HEK293 (cell line): ENCODE results near the gene GPRC5D.
A peak's percentile ranks its signal among the peaks of the same experiment; 100 is the strongest.

Experiments
- BCL11A ChIP-seq: fragments of 450-650 bp; formaldehyde crosslinking; IDR thresholded peaks from 2 replicates; pipeline ENCODE4 v1.5.1; 2016; ENCODE audit warnings: low read depth, missing biosample characterization, missing genetic modification characterization
- GFI1B ChIP-seq: fragments of 450-650 bp; formaldehyde crosslinking; IDR thresholded peaks from 2 replicates; pipeline ENCODE4 v1.5.1; 2016; ENCODE audit warnings: missing biosample characterization, missing genetic modification characterization
- KLF9 ChIP-seq: fragments of 450-650 bp; formaldehyde crosslinking; IDR thresholded peaks from 2 replicates; pipeline ENCODE4 v1.5.1; 2016; ENCODE audit warnings: missing biosample characterization, missing genetic modification characterization, low read depth
- OSR2 ChIP-seq: fragments of 450-650 bp; formaldehyde crosslinking; IDR thresholded peaks from 2 replicates; pipeline ENCODE4 v1.5.1; 2016; ENCODE audit warnings: missing biosample characterization, missing genetic modification characterization
- ZBTB20 ChIP-seq: fragments of 450-650 bp; formaldehyde crosslinking; IDR thresholded peaks from 2 replicates; pipeline ENCODE4 v1.5.1; 2016; ENCODE audit warnings: missing biosample characterization, missing genetic modification characterization
- ZBTB44 ChIP-seq: fragments of 450-650 bp; IDR thresholded peaks from 2 replicates; pipeline ENCODE4 v1.5.1; 2018; ENCODE audit warnings: missing biosample characterization, mild to moderate bottlenecking, missing genetic modification characterization
- ZNF292 ChIP-seq: fragments of 450-650 bp; formaldehyde crosslinking; IDR thresholded peaks from 2 replicates; pipeline ENCODE4 v1.5.1; 2016; ENCODE audit warnings: low read depth, missing biosample characterization, missing genetic modification characterization, borderline replicate concordance
- ZNF335 ChIP-seq: fragments of 450-650 bp; formaldehyde crosslinking; conservative IDR thresholded peaks from 2 replicates; pipeline ENCODE4 v1.5.1; 2016; ENCODE audit warnings: missing biosample characterization, missing genetic modification characterization
- ZNF366 ChIP-seq: fragments of 450-650 bp; formaldehyde crosslinking; conservative IDR thresholded peaks from 2 replicates; pipeline ENCODE4 v1.5.1; 2016; ENCODE audit warnings: missing biosample characterization, missing genetic modification characterization
- ZNF423 ChIP-seq: fragments of 450-650 bp; formaldehyde crosslinking; IDR thresholded peaks from 2 replicates; pipeline ENCODE4 v1.5.1; 2016; ENCODE audit warnings: missing biosample characterization, missing genetic modification characterization
- ZNF426 ChIP-seq: fragments of 450-650 bp; formaldehyde crosslinking; IDR thresholded peaks from 2 replicates; pipeline ENCODE4 v1.5.1; 2017; ENCODE audit warnings: missing biosample characterization, missing genetic modification characterization, mild to moderate bottlenecking, inconsistent platforms, moderate library complexity
- ZNF48 ChIP-seq: fragments of 450-650 bp; formaldehyde crosslinking; IDR thresholded peaks from 2 replicates; pipeline ENCODE4 v1.5.1; 2016; ENCODE audit warnings: missing biosample characterization, missing genetic modification characterization
- ZNF521 ChIP-seq: fragments of 450-650 bp; formaldehyde crosslinking; IDR thresholded peaks from 2 replicates; pipeline ENCODE4 v1.5.1; 2017; ENCODE audit warnings: missing biosample characterization, mild to moderate bottlenecking, missing genetic modification characterization
- ZNF585B ChIP-seq: fragments of 450-650 bp; formaldehyde crosslinking; IDR thresholded peaks from 2 replicates; pipeline ENCODE4 v1.5.1; 2016; ENCODE audit warnings: missing biosample characterization, missing genetic modification characterization
- ZNF623 ChIP-seq: fragments of 450-650 bp; formaldehyde crosslinking; IDR thresholded peaks from 2 replicates; pipeline ENCODE4 v1.5.1; 2016; ENCODE audit warnings: missing biosample characterization, missing genetic modification characterization
- ZNF658 ChIP-seq: fragments of 450-650 bp; formaldehyde crosslinking; IDR thresholded peaks from 2 replicates; pipeline ENCODE4; 2016; ENCODE audit warnings: missing biosample characterization, missing genetic modification characterization
- ZNF660 ChIP-seq: fragments of 450-650 bp; IDR thresholded peaks from 2 replicates; pipeline ENCODE4 v1.5.1; 2018; ENCODE audit warnings: missing biosample characterization, mild to moderate bottlenecking, missing genetic modification characterization
- ZNF664 ChIP-seq: fragments of 450-650 bp; formaldehyde crosslinking; IDR thresholded peaks from 2 replicates; pipeline ENCODE4 v1.5.1; 2016; ENCODE audit warnings: missing biosample characterization, missing genetic modification characterization
- ZSCAN23 ChIP-seq: fragments of 450-650 bp; formaldehyde crosslinking; IDR thresholded peaks from 2 replicates; pipeline ENCODE4 v1.5.1; 2016; ENCODE audit warnings: missing biosample characterization, missing genetic modification characterization
- ZXDB ChIP-seq: fragments of 450-650 bp; formaldehyde crosslinking; IDR thresholded peaks from 2 replicates; pipeline ENCODE4 v1.5.1; 2016; ENCODE audit warnings: missing biosample characterization, missing genetic modification characterization
- TF ChIP-seq, protein P1 (sequence below): fragments of 450-650 bp; formaldehyde crosslinking; IDR thresholded peaks from 2 replicates; pipeline ENCODE4 v1.5.1; 2016; ENCODE audit warnings: missing biosample characterization, missing genetic modification characterization
- TF ChIP-seq, protein P2 (sequence below): fragments of 450-650 bp; formaldehyde crosslinking; IDR thresholded peaks from 2 replicates; pipeline ENCODE4 v1.5.1; 2016; ENCODE audit warnings: missing biosample characterization, missing genetic modification characterization
- TF ChIP-seq, protein P3 (sequence below): fragments of 450-650 bp; formaldehyde crosslinking; IDR thresholded peaks from 2 replicates; pipeline ENCODE4 v1.5.1; 2016; ENCODE audit warnings: missing biosample characterization, missing genetic modification characterization
- TF ChIP-seq, protein P4 (sequence below): fragments of 450-650 bp; formaldehyde crosslinking; IDR thresholded peaks from 2 replicates; pipeline ENCODE4 v1.5.1; 2016; ENCODE audit warnings: missing biosample characterization, missing genetic modification characterization, low read depth
- TF ChIP-seq, protein P5 (sequence below): fragments of 450-650 bp; formaldehyde crosslinking; IDR thresholded peaks from 2 replicates; pipeline ENCODE4 v1.5.1; 2016; ENCODE audit warnings: missing biosample characterization, missing genetic modification characterization
- TF ChIP-seq, protein P6 (sequence below): fragments of 450-650 bp; formaldehyde crosslinking; IDR thresholded peaks from 2 replicates; pipeline ENCODE4 v1.5.1; 2017; ENCODE audit warnings: missing biosample characterization, missing genetic modification characterization

GPRC5D gene

GRCh38 chr12:13000925-13001774, 49.2 kb upstream of the GPRC5D start (continued):
- TF ChIP-seq, protein P1, sequence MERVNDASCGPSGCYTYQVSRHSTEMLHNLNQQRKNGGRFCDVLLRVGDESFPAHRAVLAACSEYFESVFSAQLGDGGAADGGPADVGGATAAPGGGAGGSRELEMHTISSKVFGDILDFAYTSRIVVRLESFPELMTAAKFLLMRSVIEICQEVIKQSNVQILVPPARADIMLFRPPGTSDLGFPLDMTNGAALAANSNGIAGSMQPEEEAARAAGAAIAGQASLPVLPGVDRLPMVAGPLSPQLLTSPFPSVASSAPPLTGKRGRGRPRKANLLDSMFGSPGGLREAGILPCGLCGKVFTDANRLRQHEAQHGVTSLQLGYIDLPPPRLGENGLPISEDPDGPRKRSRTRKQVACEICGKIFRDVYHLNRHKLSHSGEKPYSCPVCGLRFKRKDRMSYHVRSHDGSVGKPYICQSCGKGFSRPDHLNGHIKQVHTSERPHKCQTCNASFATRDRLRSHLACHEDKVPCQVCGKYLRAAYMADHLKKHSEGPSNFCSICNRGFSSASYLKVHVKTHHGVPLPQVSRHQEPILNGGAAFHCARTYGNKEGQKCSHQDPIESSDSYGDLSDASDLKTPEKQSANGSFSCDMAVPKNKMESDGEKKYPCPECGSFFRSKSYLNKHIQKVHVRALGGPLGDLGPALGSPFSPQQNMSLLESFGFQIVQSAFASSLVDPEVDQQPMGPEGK (tag by site-specific recombination) = peak; percentile 11; the same call in 1 of the 2 replicates
- no peak for TF ChIP-seq ZNF366 (tag by site-specific recombination)
- TF ChIP-seq ZXDB = no peak
- TF ChIP-seq GFI1B (tag by site-specific recombination) = no peak
- TF ChIP-seq BCL11A = no peak
- TF ChIP-seq, protein P2, sequence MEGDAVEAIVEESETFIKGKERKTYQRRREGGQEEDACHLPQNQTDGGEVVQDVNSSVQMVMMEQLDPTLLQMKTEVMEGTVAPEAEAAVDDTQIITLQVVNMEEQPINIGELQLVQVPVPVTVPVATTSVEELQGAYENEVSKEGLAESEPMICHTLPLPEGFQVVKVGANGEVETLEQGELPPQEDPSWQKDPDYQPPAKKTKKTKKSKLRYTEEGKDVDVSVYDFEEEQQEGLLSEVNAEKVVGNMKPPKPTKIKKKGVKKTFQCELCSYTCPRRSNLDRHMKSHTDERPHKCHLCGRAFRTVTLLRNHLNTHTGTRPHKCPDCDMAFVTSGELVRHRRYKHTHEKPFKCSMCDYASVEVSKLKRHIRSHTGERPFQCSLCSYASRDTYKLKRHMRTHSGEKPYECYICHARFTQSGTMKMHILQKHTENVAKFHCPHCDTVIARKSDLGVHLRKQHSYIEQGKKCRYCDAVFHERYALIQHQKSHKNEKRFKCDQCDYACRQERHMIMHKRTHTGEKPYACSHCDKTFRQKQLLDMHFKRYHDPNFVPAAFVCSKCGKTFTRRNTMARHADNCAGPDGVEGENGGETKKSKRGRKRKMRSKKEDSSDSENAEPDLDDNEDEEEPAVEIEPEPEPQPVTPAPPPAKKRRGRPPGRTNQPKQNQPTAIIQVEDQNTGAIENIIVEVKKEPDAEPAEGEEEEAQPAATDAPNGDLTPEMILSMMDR (tag by site-specific recombination) = peak; percentile 40; the same call in 1 of the 2 replicates
- TF ChIP-seq, protein P3, sequence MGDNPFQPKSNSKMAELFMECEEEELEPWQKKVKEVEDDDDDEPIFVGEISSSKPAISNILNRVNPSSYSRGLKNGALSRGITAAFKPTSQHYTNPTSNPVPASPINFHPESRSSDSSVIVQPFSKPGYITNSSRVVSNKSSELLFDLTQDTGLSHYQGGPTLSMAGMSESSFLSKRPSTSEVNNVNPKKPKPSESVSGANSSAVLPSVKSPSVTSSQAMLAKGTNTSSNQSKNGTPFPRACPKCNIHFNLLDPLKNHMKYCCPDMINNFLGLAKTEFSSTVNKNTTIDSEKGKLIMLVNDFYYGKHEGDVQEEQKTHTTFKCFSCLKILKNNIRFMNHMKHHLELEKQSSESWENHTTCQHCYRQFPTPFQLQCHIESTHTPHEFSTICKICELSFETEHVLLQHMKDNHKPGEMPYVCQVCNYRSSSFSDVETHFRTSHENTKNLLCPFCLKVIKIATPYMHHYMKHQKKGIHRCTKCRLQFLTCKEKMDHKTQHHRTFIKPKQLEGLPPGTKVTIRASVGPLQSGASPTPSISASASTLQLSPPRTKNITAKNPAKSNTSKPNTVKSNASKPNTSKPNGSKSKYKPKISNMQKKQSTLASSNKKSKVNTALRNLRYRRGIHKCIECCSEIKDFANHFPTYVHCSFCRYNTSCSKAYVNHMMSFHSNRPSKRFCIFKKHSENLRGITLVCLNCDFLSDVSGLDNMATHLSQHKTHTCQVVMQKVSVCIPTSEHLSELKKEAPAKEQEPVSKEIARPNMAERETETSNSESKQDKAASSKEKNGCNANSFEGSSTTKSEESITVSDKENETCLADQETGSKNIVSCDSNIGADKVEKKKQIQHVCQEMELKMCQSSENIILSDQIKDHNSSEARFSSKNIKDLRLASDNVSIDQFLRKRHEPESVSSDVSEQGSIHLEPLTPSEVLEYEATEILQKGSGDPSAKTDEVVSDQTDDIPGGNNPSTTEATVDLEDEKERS (tag by site-specific recombination) = no peak
- no peak for TF ChIP-seq ZNF658
- TF ChIP-seq ZNF426 (tag by site-specific recombination) = no peak
- TF ChIP-seq ZNF664 (tag by site-specific recombination) = no peak
- TF ChIP-seq, protein P4, sequence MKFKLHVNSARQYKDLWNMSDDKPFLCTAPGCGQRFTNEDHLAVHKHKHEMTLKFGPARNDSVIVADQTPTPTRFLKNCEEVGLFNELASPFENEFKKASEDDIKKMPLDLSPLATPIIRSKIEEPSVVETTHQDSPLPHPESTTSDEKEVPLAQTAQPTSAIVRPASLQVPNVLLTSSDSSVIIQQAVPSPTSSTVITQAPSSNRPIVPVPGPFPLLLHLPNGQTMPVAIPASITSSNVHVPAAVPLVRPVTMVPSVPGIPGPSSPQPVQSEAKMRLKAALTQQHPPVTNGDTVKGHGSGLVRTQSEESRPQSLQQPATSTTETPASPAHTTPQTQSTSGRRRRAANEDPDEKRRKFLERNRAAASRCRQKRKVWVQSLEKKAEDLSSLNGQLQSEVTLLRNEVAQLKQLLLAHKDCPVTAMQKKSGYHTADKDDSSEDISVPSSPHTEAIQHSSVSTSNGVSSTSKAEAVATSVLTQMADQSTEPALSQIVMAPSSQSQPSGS = no peak
- TF ChIP-seq ZBTB20 (tag by site-specific recombination) = peak; percentile 9; the same call in 1 of the 2 replicates
- TF ChIP-seq ZBTB44 (tag by site-specific recombination) = peak; percentile 11; the same call in 1 of the 2 replicates
- TF ChIP-seq ZNF48 = no peak
- no peak for TF ChIP-seq ZSCAN23 (tag by site-specific recombination)
- peak; percentile 92 for TF ChIP-seq ZNF335 (tag by site-specific recombination)
- no peak for TF ChIP-seq ZNF585B (tag by site-specific recombination)
- no peak for TF ChIP-seq ZNF423 (tag by site-specific recombination)
- TF ChIP-seq ZNF623 = no peak
- TF ChIP-seq, protein P5, sequence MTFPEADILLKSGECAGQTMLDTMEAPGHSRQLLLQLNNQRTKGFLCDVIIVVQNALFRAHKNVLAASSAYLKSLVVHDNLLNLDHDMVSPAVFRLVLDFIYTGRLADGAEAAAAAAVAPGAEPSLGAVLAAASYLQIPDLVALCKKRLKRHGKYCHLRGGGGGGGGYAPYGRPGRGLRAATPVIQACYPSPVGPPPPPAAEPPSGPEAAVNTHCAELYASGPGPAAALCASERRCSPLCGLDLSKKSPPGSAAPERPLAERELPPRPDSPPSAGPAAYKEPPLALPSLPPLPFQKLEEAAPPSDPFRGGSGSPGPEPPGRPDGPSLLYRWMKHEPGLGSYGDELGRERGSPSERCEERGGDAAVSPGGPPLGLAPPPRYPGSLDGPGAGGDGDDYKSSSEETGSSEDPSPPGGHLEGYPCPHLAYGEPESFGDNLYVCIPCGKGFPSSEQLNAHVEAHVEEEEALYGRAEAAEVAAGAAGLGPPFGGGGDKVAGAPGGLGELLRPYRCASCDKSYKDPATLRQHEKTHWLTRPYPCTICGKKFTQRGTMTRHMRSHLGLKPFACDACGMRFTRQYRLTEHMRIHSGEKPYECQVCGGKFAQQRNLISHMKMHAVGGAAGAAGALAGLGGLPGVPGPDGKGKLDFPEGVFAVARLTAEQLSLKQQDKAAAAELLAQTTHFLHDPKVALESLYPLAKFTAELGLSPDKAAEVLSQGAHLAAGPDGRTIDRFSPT (tag by site-specific recombination) = no peak
- TF ChIP-seq OSR2 (tag by site-specific recombination) = no peak
- TF ChIP-seq ZNF660 (tag by site-specific recombination) = peak; percentile 74; the same call in 1 of the 2 replicates
- no peak for TF ChIP-seq ZNF521 (tag by site-specific recombination)
- TF ChIP-seq, protein P6, sequence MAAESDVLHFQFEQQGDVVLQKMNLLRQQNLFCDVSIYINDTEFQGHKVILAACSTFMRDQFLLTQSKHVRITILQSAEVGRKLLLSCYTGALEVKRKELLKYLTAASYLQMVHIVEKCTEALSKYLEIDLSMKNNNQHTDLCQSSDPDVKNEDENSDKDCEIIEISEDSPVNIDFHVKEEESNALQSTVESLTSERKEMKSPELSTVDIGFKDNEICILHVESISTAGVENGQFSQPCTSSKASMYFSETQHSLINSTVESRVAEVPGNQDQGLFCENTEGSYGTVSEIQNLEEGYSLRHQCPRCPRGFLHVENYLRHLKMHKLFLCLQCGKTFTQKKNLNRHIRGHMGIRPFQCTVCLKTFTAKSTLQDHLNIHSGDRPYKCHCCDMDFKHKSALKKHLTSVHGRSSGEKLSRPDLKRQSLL (tag by site-specific recombination) = peak; percentile 54; the same call in 1 of the 2 replicates
- no peak for TF ChIP-seq ZNF292
- peak; percentile 68 for TF ChIP-seq KLF9 (tag by site-specific recombination)
